Measurements from ENCODE around the gene HJV. TPM values are rescaled to one million over a fixed set of nuclear protein-coding genes. Genes with fewer than 3 reads are reported as not detected.
"Not testable (repeated sequence)": the region's sequence is repeated elsewhere in the genome, so short reads cannot be mapped to it uniquely, and the experiment has no call there.

The HJV gene
- total RNA-seq = 0.40 TPM

DNA sequence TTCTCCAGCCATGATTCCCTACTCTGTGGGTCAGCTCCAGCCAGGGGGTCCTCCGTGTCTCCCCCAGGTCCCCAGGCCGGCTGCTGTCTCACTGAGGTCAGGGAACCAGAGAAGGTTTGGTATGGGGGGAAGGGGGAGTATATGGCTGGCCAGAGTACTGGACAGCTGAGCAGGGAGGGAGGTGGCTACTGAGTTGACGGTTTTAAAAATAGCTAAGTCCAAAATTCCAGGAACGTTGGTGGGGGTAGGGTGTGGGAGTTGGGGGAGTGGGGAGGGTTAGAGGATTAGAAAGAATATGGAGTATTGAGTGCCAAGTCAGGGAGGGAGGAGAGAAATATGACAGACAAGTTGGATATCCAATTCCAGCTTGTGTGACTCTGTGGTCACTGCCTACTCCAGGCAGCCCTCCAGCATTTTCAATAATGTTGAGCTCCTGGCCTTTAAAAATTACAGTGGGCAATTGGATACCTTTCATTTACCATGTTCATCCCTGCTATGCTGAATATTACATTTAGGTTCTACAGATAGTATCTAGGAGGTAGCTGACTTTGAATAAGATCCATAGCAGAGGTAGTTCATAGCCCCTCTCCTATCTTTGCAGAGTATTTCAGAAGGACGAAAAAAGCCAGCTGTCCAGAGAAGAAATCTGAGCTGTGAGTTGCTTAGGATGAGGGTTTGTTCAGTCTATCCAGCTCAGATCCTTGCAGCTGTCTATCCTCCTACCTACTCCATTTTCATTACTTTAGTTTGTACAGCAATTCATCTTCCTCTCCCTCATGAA is at the start of gene HJV:
Gene HJV, minus strand, starts transcription at position 114 of the 781 bp plus-strand sequence. CDS start 1,504 bp downstream, outside the sequence.
- DNase-seq (ENCODE audit: low spot score) = no peak

GRCh38 chr1:146059148-146059547 is 37.6 kb upstream of the HJV start:
- DNase-seq (ENCODE audit: low spot score) = not testable (repeated sequence)

DNA sequence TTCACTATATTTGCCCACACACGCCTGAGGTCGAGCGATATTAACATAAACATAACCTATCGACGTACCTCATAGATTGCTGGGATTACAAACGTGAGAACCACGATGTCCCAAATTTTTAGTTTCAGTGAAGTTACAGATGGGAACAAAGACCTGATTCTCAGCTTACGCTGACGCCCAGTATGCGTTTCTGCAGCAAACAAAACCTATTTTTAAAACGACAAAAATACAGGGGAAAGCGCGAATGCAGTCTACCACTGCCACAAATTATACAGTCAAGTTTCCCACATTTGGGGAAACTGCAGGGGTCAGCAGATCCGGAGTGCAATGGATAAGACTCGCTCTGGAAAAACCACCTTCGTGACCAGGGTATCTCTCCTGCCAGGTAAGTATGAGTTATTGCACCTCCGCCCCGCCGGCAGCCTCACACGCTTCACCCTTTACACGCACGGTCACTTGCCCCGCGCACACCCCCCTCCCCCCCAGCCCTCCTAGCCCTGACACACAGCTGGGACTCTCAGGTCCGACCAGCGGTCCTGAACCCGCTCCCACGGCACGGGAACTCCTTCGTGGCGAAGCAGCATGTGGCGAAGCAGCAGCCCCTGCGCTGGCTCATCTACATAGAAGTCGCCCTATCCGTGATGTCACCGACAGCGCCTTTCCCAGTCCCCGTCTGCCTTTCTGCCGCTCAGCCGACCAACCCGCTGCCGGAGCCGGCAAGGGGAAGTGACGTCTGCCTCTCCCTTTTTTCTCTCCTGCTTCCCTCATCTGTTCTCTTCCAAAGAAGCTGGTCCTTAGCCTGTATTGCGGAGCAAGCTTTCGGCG is 30.5 kb upstream of the HJV start:
- peak; percentile 84 for DNase-seq (ENCODE audit: low spot score)

- no peak for DNase-seq (ENCODE audit: low spot score)
Observed at GRCh38 chr1:146051452-146051851, 29.9 kb upstream of the HJV start.

GRCh38 chr1:146050652-146050963 is 29.1 kb upstream of the HJV start:
- DNase-seq (ENCODE audit: low spot score) = not testable (repeated sequence)

- DNase-seq (ENCODE audit: low spot score) = not testable (repeated sequence)
Observed at GRCh38 chr1:146049866-146050651, 28.5 kb upstream of the HJV start.

DNA sequence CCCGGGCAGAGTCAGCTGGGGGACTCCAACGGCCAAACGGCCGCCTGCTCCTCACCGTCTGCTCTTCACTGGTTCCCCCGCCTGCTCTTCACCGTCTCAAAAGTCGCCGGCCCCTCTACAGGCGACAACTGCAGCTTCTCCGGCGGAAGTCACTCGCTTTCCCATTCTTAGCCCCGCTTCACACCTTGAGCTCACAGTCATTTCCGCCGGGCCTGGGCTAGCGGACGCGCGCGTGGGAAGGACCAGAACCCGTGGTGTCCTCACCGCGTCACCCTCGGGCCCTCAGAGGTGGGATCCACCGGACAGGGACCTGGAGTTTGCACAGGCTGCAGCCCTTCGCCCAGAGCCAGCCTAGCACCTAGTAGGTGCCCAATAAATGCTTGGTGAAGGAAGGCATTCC is 27.9 kb upstream of the HJV start:
- DNase-seq (ENCODE audit: low spot score) = no peak

DNA sequence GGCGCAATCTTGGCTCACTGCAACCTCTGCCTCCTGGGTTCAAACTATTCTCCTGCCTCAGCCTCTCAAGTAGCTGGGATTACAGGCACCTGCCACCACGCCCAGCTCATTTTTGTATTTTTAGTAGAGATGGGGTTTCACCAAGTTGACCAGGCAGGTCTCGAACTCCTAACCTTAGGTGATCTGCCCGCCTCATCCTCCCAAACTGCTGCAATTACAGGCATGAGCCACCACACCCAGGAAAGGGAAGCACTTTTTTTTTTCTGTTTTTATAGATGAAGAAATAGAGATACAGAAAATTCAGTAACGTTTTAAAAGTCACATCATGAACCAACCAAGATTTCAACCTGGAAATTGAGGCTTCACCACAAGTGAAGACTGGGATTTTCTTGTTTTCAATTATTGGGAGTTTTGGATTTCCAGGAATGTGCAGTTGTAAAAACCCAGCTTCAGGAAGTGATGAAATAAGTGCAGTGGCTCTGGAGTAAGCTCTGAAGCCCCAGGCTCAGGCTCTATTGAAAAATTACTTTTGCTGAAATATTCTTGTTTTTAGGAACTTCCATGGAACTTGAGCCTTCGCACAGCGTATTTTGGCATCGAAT is 27.1 kb upstream of the HJV start:
- DNase-seq (ENCODE audit: low spot score) = not testable (repeated sequence)

DNA sequence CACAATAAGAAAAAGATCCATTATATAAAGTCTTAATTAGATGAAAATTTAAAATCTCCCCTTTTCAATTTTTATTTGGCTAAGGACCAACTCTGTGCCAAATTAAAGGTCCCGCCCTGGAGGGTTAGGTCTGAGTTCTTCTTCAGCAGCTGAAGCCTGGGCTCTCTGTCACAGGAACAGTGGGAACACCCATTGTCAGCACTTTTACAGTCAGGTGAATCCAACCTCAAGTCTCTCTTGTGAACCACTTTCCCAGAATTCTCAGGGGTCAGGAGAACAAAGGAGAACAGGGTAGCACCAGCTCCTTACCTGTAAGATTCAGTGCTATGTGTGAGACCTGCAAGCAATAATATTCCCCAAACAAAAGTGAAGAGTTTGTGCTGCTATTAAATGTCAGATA is 25.1 kb upstream of the HJV start:
- DNase-seq (ENCODE audit: low spot score) = no peak

DNA sequence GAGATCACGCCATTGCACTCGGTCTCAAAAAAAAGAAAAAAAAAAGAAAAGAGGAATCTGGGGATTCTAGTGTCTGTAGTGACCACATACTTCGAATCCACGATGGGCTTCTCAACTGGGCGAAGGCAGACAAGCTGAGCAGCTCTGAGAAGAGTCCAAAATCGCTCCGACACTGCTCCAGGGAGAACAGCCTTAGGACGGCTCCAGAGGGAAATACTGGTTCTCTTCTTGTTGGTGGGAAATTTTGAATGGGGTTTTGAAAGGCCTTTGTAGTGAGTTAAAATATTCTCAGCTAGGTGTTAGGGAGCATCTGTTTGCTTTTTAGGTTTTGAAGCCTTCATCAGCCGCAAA is 18.3 kb upstream of the HJV start:
- no peak for DNase-seq (ENCODE audit: low spot score)

DNA sequence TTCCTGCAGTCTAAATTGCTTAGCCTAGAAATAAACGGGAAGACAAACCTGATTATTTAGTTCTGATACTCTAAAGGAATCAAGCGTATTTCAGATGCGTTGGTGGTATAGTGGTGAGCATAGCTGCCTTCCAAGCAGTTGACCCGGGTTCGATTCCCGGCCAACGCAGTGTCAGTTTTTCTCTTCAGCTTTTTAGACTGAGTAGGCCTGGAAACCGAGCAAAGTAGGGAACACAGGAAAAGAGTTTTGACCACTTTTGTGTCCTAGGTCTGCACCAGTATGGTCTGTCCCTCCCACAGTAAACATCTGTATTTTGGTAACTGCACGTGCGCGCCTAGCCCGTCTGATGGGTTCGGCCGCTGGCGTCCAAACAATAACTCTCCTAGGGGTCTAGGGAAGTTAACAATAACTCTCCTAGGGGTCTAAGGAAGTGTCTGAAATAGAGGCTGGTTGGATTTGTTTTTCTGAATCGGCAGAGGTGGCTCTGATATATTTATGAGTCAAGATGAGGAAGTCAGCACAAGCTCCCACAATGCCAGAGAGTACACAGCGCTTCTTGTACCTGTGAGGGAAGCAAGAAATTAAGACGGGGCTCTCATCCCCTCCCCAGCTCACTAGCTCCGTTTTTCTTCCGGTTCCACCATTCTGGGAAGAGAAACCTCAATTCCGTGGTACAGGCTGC is 15.6 kb upstream of the HJV start:
- DNase-seq (ENCODE audit: low spot score) = peak; percentile 84

- no peak for DNase-seq (ENCODE audit: low spot score)
Observed at GRCh38 chr1:146036241-146036964, 14.9 kb upstream of the HJV start.

DNA sequence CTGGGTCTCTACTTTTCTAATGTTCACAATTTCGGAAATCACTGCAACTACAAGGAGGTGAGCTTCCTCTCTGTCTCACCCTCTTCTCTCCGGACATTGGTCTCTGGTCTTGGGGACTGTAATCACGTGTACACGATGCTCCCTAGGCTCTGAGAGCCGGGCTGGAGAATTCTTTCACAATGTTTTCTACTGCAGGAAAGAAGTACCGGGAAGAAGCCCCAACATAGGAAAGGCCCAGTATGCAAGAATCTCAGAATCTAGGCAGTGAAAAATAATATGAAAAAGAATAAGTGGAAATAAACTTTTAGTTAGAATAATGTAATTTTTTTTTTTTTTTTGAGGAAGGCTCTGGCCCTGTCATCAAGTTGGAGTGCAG is 13.5 kb upstream of the HJV start:
- no peak for DNase-seq (ENCODE audit: low spot score)

GRCh38 chr1:146032631-146033219 is 11.2 kb upstream of the HJV start:
- DNase-seq (ENCODE audit: low spot score) = no peak

- no peak for DNase-seq (ENCODE audit: low spot score)
Observed at GRCh38 chr1:146031476-146031875, 9.9 kb upstream of the HJV start.

DNA sequence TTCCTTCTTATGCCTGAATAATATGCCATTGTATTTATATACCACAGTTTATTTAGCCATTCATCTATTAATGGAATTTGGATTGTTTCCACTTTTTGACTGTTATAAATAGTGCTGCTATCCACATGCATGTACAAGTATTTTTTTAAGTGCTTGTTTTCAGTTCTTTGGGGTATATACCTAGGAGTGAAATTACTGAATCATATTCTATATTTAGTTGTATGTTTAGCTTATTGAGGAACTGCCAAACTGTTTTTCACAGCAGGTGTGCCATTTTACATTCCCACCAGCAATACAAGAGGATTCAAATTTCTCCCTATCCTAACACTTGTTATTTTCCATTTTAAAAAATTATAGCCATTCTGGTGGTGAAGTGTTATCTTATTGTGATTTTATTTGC is 7.6 kb upstream of the HJV start:
- DNase-seq (ENCODE audit: low spot score) = no peak

DNA sequence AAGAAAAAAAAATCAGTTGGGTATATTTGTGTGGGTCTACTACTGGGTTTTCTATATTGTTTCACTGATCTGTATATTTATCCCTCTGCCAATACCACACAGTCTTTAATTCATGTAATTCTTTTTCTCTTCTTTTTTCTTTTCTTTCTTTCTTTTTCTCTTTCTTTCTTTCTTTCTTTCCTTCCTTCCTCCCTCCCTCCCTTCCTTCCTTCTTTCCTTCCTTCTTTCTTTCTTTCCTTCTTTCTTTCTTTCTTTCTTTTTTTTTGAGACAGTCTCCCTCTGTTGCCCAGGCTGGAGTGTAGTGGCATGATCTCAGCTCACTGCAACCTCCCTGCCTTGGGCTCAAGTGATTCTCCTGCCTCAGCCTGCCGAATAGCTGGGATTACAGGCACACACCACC is 5.1 kb upstream of the HJV start:
- not testable (repeated sequence) for DNase-seq (ENCODE audit: low spot score)

GRCh38 chr1:146025787-146026495 is 4.4 kb upstream of the HJV start:
- DNase-seq (ENCODE audit: low spot score) = not testable (repeated sequence)

DNA sequence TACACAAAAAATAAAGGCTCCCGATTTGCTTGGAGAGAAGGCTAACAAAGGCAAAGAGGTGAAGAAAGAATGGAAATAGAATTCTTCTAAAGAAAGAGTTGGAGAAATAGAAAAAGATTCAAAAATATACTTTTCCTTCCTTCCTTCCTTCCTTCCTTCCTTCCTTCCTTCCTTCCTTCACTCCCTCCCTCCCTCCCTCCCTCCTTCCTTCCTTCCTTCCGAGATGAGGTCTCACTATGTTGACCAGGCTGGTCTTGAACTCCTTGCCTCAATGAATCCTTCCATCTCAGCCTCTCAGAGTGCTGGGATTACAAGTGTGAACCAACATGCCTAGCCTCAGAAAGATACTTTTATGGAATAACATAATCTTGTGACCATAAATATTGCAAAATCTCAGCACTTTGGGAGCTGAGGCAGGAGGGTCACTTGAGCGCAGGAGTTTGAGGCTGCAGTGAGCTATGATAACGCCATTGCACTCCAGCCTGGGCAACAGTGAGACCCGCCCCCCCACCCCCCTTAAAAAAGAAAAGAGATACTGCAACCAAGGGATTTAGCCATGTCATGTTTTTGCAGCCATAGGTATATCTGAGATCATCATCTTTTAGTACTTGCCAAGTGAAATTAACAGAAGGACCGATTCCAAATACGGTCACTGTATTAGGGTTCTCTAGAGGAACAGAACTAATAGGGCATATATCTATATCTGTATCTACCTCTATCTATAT is 1.0 kb upstream of the HJV start:
- no peak for DNase-seq (ENCODE audit: low spot score)

Measured in mucosa of gallbladder (tissue), 1 donor.